Measurements from ENCODE around the gene C17orf67. TPM values are rescaled to one million over a fixed set of nuclear protein-coding genes. Genes with fewer than 3 reads are reported as not detected.

Gene C17orf67
- total and polyA plus RNA-seq, 2 experiments from 2014 or later: 1.0 to 3.7 TPM

- no peak for TF ChIP-seq ZNF462 (CRISPR knock-in tag; IDR thresholded peaks at IDR 0.05)
- TF ChIP-seq ETS1 (IDR thresholded peaks at IDR 0.05): no peak
- no peak for TF ChIP-seq POLR2AphosphoS5 (IDR thresholded peaks at IDR 0.05; ENCODE audit: low read depth)
- no peak for TF ChIP-seq CREB1 (CRISPR knock-in tag; IDR thresholded peaks at IDR 0.05; ENCODE audit: low read depth)
- TF ChIP-seq CTCF (conservative IDR thresholded peaks at IDR 0.05; ENCODE audit: low read depth in 2 of 2): no peak
- no peak for TF ChIP-seq NANOG (IDR thresholded peaks at IDR 0.05; ENCODE audit: borderline replicate concordance)
- H3K9me2 ChIP-seq (ENCODE audit: insufficient read depth): 0 out of 2 replicates have a peak, but pooled peaks cover 5% of the 10 kb centered on the region
Measured at GRCh38 chr17:56793531-56793930, 40.2 kb downstream of the C17orf67 start.

More at GRCh38 chr17:56793531-56793930, 40.2 kb downstream of the C17orf67 start:
- Mint-ChIP-seq H3K4me3 (no peak overlapping the region), H3K9me3 (peaks cover 9% of the 10 kb centered on the region), H3K27ac (no peak overlapping the region), H3K4me1 (peaks cover under 1% of the 10 kb centered on the region; the same call in 2 of the 3 replicates), H3K36me3 (ENCODE audit: low read depth) (peaks cover 8% of the 10 kb centered on the region), H3K27me3 (ENCODE audit: insufficient read depth, low read depth, poor library complexity) (peaks cover 11% of the 10 kb centered on the region)
- no peak for DNase-seq (ENCODE audit: low spot score)
- no peaks in the 10 kb centered on the region for H3K4me1 ChIP-seq (ENCODE audit: insufficient read depth)
- ATAC-seq: no peak
- H3F3A ChIP-seq (replicated peaks; ENCODE audit: low read depth): no peaks in the 10 kb centered on the region
- no peaks in the 10 kb centered on the region for H3K36me3 ChIP-seq (ENCODE audit: insufficient read depth)
- H4K20me1 ChIP-seq (replicated peaks; ENCODE audit: insufficient read depth): no peaks in the 10 kb centered on the region
- H3K27ac ChIP-seq (ENCODE audit: low read depth): no peak overlapping the region
- H2AFZ ChIP-seq: no peak overlapping the region
- H3K4me3 ChIP-seq: no peak overlapping the region
- H3K79me2 ChIP-seq (replicated peaks; ENCODE audit: insufficient read depth): no peaks in the 10 kb centered on the region
- no peaks in the 10 kb centered on the region for H3K27me3 ChIP-seq (ENCODE audit: insufficient read depth)
- H3K4me2 ChIP-seq: no peak overlapping the region

Data from GM23338 (cell line).